ENCODE data around the gene SYT14.

The SYT14 gene

DNA sequence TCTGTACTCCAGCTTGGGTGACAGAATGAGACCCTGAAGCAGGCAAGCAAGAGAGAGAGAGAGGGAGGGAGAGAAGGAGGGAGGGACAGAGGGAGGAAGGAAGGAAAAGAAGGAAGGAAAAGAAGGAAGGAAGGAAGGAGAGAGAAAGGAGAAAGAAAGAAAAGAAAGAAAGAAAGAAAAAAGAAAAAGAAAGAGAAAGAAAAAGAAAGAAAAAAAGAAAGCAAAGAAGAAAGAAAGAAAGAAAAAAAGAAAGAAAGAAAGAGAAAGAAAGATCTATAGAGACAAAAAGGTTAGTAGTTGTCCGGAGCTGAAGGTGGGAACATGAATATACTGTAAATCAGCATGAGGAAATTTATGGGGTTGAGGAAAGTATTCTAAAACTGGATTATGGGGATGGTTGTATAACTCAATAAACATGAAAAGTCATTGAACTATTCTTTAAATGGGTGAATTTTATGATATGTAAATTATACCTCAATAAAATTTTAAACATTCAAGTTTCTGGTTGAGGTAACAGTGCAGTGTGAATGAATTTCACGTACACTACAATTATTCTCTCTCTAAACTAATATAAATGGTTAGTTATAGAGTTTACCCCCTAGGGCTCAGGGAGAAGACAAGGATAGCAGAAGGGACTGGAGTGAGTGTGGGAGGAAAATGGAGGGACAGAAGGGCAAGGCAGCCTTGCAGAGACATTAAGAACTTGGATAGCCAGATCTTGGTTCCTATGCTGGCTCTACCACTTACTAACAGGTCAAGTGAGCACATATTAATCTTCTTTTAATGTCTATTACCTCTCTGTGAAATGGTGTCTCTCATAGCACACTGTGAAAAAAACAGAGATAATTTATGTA lies 269.8 kb downstream of the SYT14 start:
- no peak for DNase-seq (ENCODE audit: low read depth)

DNA sequence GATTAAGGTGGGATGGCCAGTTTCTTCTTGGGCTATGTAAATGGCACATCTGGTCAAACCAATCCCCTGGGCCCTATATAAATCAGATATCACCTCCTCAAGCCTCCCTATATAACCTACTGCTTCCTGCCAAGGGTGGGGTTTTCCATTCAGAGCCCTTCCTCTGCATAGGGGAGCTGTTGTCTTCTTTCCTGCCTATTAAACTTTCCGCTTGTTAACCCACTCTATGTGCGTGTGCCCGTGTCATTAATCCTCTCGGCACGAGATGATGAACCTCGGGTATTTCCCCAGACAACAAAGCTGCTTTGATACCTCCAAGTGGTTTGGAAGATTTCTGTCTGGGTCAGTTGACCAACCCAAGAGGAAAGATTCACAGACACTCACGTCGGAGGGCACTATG lies 275.3 kb downstream of the SYT14 start:
- no peak for DNase-seq (ENCODE audit: low read depth)

DNA sequence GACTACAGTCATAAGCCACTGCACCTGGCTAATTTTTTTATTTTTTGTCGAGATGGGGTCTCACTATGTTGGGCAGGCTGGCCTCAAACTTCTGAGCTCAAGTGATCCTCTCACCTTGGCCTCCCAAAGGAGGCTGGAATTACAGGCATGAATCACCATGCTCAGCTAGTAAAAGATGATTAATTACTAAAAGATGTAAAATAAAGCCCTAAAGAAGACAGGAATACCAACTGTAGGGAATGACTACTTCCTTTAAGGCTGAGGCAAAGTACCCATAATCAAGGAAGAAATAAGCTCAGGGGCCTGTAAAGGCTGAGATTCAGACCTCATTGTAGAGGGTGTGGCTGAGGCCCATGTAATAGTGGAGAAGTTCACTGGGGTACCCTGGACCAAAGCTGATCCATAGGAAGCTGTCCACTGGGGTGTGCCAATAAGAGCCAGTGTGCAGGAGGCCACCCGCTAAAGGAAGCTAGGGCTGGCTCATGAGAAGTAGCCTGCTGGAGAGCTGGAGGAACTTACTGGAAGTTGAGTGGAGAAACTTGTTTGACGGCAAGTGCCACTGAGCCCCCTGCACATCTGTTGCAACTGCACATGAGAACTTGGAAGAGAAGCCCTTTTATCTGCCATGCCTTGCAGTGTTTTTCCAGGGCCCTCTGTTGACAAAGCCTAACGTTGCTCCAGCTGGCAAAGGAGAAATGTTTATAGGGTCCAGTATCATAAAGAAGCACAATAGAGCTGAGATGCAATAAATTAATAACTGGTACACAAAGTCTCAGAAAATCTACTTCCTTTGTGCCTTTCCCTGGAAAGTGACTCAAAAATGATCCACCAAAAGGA lies 276.8 kb downstream of the SYT14 start:
- DNase-seq (ENCODE audit: low read depth): no peak

DNA sequence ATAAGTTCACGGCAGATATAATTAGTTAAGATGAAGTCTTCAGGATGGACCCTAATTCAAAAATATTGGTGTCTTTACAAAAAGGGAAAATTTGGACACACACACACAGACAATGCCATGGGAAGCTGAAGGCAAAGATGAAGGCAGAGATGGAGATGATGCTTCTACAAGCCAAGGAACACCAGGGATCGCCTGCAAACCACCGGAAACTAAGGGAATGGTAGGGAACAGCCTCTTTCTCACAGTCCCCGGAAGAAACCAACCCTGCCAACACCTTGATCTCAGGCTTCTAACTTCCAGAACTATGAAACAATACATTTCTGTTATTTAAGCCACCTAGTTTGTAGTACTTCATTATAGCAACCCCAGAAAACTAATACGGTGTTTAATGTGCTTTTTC lies 279.5 kb downstream of the SYT14 start:
- no peak for DNase-seq (ENCODE audit: low read depth)

GRCh38 chr1:210218047-210218446 lies 280.0 kb downstream of the SYT14 start:
- no peak for DNase-seq (ENCODE audit: low read depth)

Measured in fibroblast of gingiva (primary cell).